Liver (tissue), 9 donors: ENCODE results near the gene M1AP. TPM values are rescaled to one million over a fixed set of nuclear protein-coding genes. Genes with fewer than 3 reads are reported as not detected.

Experiments used
- DNase-seq: peaks from one replicate; pipeline ENCODE4 v3.0.0-alpha.2; 2017; ENCODE audit warnings: low spot score
- H3K27ac ChIP-seq, 2 donors: one replicate each; pipeline ENCODE4 v1.7.0; 2013; ENCODE audit warnings: inconsistent platforms in 2 of 2, low read length in 2 of 2, control low read depth in 1 of 2, low read depth in 1 of 2, mild to moderate bottlenecking in 1 of 2
- H3K27me3 ChIP-seq, 4 donors: one replicate each; pipeline versions ENCODE4 v1.6.1 to v1.7.0; 2013; ENCODE audit warnings: low read length in 3 of 4, inconsistent platforms in 1 of 4, mild to moderate bottlenecking in 1 of 4, moderate library complexity in 1 of 4; ENCODE audit not compliant: control insufficient read depth in 4 of 4, insufficient read depth in 4 of 4
- H3K36me3 ChIP-seq, 4 donors: one replicate each; pipeline versions ENCODE4 v1.6.1 to v1.7.0; 2013; ENCODE audit warnings: low read length in 3 of 4, mild to moderate bottlenecking in 3 of 4, low read depth in 1 of 4, moderate library complexity in 1 of 4; ENCODE audit not compliant: control insufficient read depth in 4 of 4, insufficient read depth in 3 of 4
- H3K4me1 ChIP-seq, 4 donors: one replicate each; pipeline versions ENCODE4 v1.6.1 to v1.7.0; 2013; ENCODE audit warnings: low read length in 3 of 4, mild to moderate bottlenecking in 3 of 4, moderate library complexity in 1 of 4; ENCODE audit not compliant: control insufficient read depth in 4 of 4, insufficient read depth in 4 of 4
- H3K4me3 ChIP-seq, 3 donors: one replicate each; pipeline versions ENCODE4 v1.6.1 to v1.7.0; 2013; ENCODE audit warnings: low read length in 3 of 3, control low read depth in 1 of 3, low read depth in 1 of 3, mild to moderate bottlenecking in 1 of 3
- H3K9ac ChIP-seq, 2 donors: one replicate each; pipeline ENCODE4 v1.7.0; 2013; ENCODE audit warnings: low read length in 2 of 2, mild to moderate bottlenecking in 2 of 2, moderate library complexity in 2 of 2, control low read depth in 1 of 2, low read depth in 1 of 2
- H3K9me3 ChIP-seq, 4 donors: one replicate each; pipeline versions ENCODE4 v1.6.1 to v1.7.0; 2013; ENCODE audit warnings: low read length in 3 of 4; ENCODE audit not compliant: control insufficient read depth in 4 of 4
- EGR1 ChIP-seq, 2 donors: IDR thresholded peaks; 2 replicates each; pipeline ENCODE4 v1.6.1; 2016 to 2018; ENCODE audit warnings: antibody characterized with exemption in 2 of 2, low read depth in 2 of 2
- FOXA1 ChIP-seq: IDR thresholded peaks from 2 replicates; pipeline ENCODE4 v1.6.1; 2016; ENCODE audit warnings: antibody characterized with exemption
- FOXA2 ChIP-seq: IDR thresholded peaks from 2 replicates; pipeline ENCODE4 v1.6.1; 2016; ENCODE audit warnings: antibody characterized with exemption
- GABPA ChIP-seq, 2 donors: IDR thresholded peaks in 1 of 2; conservative IDR thresholded peaks in 1 of 2; 2 replicates each; pipeline ENCODE4 v1.6.1; 2016; ENCODE audit warnings: antibody characterized with exemption in 2 of 2, mild to moderate bottlenecking in 1 of 2, moderate library complexity in 1 of 2
- HNF4A ChIP-seq, 2 donors: conservative IDR thresholded peaks; 2 replicates each; pipeline ENCODE4 v1.6.1; 2016; ENCODE audit warnings: antibody characterized with exemption in 2 of 2, mild to moderate bottlenecking in 2 of 2
- HNF4G ChIP-seq: IDR thresholded peaks from 2 replicates; pipeline ENCODE4 v1.6.1; 2016; ENCODE audit warnings: antibody characterized with exemption
- JUND ChIP-seq, 2 donors: IDR thresholded peaks; 2 replicates each; pipeline ENCODE4 v1.6.1; 2016; ENCODE audit warnings: antibody characterized with exemption in 2 of 2
- NR2F2 ChIP-seq: IDR thresholded peaks from 2 replicates; pipeline ENCODE4 v1.6.1; 2016; ENCODE audit warnings: antibody characterized with exemption
- RAD21 ChIP-seq, 2 donors: IDR thresholded peaks; 2 replicates each; pipeline ENCODE4 v1.6.1; 2016; ENCODE audit warnings: antibody characterized with exemption in 2 of 2, mild to moderate bottlenecking in 2 of 2
- RXRA ChIP-seq, 2 donors: IDR thresholded peaks; 2 replicates each; pipeline ENCODE4 v1.6.1; 2017 to 2018; ENCODE audit warnings: antibody characterized with exemption in 2 of 2, mild to moderate bottlenecking in 1 of 2
- SP1 ChIP-seq: IDR thresholded peaks from 2 replicates; pipeline ENCODE4 v1.6.1; 2018; ENCODE audit warnings: antibody characterized with exemption, mild to moderate bottlenecking
- YY1 ChIP-seq: IDR thresholded peaks from 2 replicates; pipeline ENCODE4 v1.6.1; 2016; ENCODE audit warnings: antibody characterized with exemption, mild to moderate bottlenecking
- WGBS: extraction: QIAGEN DNeasy Blood & Tissue Kit; methylation state at CpG from one replicate; pipeline ENCODE4 v1.1.7; 2013; 5-methylcytosine and 5-hydroxymethylcytosine counted together
- polyA plus RNA-seq, 2 donors: library from polyadenylated mRNA; stranded (reverse) in 1 of 2; unstranded in 1 of 2; fragments of 200-250 nt in 1 of 2; fragments of >200 nt in 1 of 2; fragmentation: Nextera tagmentation in 1 of 2; extraction: Ambion mirVana in 1 of 2; gene quantifications; one replicate each; pipeline versions ENCODE4 v1.2.1 to v1.2.3, GENCODE V29; 2013 to 2015
- total RNA-seq, 2 donors: library from RNA; depleted of rRNA; stranded (reverse); fragments of >200 nt; gene quantifications; one replicate each; pipeline ENCODE4 v1.2.3, GENCODE V29; 2014
- TF ChIP-seq, protein P1 (sequence below): IDR thresholded peaks from 2 replicates; pipeline ENCODE4 v1.6.1; 2016; ENCODE audit warnings: antibody characterized with exemption, mild to moderate bottlenecking
- TF ChIP-seq, protein P2 (sequence below): fragments of 150-350 bp; IDR thresholded peaks from 2 replicates; pipeline ENCODE4 v1.5.1; 2017; ENCODE audit warnings: improper control_type of control experiment, low read depth, low read length; ENCODE audit not compliant: missing input control
- TF ChIP-seq, protein P3 (sequence below): IDR thresholded peaks from 2 replicates; pipeline ENCODE4 v1.6.1; 2016; ENCODE audit warnings: antibody characterized with exemption
- TF ChIP-seq, protein P4 (sequence below): IDR thresholded peaks from 2 replicates; pipeline ENCODE4 v1.6.1; 2016; ENCODE audit warnings: antibody characterized with exemption
- donor health status: healthy.
- donor health status: healthy.
- donor health status: healthy.
- donor health status: healthy.
- donor health status: healthy.

The M1AP gene
- total and polyA plus RNA-seq, 4 donors, result under 0.01 to 0.38 (median 0.08) TPM

DNA sequence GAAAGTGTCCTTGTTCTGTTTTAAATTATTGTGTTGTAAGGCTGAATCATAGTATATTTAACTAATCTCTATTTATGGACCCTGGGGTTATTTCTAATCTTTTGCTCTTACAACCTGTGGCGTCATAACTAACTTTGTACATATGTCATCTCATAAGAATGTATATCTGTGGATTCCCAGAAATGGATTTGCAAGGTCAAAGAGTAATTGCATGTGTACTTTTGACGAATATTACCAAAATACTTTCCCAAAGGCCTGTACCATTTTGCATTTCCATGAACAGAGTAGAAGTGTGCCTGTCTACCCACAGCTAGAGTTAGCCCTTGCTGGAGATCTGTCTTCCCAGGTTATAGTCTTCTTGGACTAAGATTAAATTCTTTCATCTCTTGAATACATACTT, 48.7 kb upstream of the M1AP start:
- H3K36me3 ChIP-seq, result no peaks in the 10 kb centered on the region
- H3K9me3 ChIP-seq, result no peaks in the 10 kb centered on the region
- H3K9ac ChIP-seq, result no peak overlapping the region
- WGBS, result 73% methylated on average over 2 of the region's 2 CpGs
- H3K27ac ChIP-seq, result no peak overlapping the region
- peaks cover 0 to 7% (median 1%) of the 10 kb centered on the region in 4 donors for H3K27me3 ChIP-seq
- TF ChIP-seq HNF4G (no peak), JUND (IDR thresholded peaks at IDR 0.05) (no peak), YY1 (no peak), NR2F2 (no peak), EGR1 (IDR thresholded peaks at IDR 0.05; ENCODE audit: low read depth in 2 of 2) (no peak), FOXA1 (no peak), SP1 (no peak), HNF4A (conservative IDR thresholded peaks at IDR 0.05) (no peak), RAD21 (IDR thresholded peaks at IDR 0.05) (no peak)
- TF ChIP-seq, protein P1, sequence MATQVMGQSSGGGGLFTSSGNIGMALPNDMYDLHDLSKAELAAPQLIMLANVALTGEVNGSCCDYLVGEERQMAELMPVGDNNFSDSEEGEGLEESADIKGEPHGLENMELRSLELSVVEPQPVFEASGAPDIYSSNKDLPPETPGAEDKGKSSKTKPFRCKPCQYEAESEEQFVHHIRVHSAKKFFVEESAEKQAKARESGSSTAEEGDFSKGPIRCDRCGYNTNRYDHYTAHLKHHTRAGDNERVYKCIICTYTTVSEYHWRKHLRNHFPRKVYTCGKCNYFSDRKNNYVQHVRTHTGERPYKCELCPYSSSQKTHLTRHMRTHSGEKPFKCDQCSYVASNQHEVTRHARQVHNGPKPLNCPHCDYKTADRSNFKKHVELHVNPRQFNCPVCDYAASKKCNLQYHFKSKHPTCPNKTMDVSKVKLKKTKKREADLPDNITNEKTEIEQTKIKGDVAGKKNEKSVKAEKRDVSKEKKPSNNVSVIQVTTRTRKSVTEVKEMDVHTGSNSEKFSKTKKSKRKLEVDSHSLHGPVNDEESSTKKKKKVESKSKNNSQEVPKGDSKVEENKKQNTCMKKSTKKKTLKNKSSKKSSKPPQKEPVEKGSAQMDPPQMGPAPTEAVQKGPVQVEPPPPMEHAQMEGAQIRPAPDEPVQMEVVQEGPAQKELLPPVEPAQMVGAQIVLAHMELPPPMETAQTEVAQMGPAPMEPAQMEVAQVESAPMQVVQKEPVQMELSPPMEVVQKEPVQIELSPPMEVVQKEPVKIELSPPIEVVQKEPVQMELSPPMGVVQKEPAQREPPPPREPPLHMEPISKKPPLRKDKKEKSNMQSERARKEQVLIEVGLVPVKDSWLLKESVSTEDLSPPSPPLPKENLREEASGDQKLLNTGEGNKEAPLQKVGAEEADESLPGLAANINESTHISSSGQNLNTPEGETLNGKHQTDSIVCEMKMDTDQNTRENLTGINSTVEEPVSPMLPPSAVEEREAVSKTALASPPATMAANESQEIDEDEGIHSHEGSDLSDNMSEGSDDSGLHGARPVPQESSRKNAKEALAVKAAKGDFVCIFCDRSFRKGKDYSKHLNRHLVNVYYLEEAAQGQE, result no peak
- TF ChIP-seq, protein P2, sequence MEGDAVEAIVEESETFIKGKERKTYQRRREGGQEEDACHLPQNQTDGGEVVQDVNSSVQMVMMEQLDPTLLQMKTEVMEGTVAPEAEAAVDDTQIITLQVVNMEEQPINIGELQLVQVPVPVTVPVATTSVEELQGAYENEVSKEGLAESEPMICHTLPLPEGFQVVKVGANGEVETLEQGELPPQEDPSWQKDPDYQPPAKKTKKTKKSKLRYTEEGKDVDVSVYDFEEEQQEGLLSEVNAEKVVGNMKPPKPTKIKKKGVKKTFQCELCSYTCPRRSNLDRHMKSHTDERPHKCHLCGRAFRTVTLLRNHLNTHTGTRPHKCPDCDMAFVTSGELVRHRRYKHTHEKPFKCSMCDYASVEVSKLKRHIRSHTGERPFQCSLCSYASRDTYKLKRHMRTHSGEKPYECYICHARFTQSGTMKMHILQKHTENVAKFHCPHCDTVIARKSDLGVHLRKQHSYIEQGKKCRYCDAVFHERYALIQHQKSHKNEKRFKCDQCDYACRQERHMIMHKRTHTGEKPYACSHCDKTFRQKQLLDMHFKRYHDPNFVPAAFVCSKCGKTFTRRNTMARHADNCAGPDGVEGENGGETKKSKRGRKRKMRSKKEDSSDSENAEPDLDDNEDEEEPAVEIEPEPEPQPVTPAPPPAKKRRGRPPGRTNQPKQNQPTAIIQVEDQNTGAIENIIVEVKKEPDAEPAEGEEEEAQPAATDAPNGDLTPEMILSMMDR, result no peak
- no peak overlapping the region for H3K4me3 ChIP-seq
- H3K4me1 ChIP-seq, result no peaks in the 10 kb centered on the region
- DNase-seq, result no peak

DNA sequence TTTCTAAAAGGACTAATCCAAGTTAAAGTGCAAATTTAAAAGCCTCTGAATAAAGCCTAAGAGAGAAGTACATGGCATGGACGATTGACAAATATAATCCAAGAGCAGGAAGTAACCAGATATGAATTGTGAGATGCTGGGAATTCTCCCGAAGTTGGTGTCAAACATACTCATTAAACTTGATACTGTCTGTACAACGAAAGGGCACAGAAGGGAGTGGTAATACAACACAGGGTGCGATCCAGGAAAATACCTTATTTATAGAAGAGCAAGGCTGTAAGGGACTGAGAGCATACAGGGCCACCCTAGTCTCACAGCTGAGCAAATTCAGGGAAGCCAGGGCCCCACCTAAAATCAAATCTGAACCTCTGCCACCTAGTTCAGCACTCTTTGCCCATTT, 47.5 kb upstream of the M1AP start:
- H3K36me3 ChIP-seq, result no peaks in the 10 kb centered on the region
- no peak overlapping the region for H3K9ac ChIP-seq
- no peak overlapping the region for H3K4me3 ChIP-seq
- H3K27me3 ChIP-seq, result peaks cover 0 to 12% (median 1%) of the 10 kb centered on the region in 4 donors
- no peak for DNase-seq
- WGBS, result 62% methylated on average over 4 of the region's 4 CpGs
- H3K9me3 ChIP-seq, result no peaks in the 10 kb centered on the region
- TF ChIP-seq RXRA (IDR thresholded peaks at IDR 0.05), result no peak
- TF ChIP-seq, protein P3, sequence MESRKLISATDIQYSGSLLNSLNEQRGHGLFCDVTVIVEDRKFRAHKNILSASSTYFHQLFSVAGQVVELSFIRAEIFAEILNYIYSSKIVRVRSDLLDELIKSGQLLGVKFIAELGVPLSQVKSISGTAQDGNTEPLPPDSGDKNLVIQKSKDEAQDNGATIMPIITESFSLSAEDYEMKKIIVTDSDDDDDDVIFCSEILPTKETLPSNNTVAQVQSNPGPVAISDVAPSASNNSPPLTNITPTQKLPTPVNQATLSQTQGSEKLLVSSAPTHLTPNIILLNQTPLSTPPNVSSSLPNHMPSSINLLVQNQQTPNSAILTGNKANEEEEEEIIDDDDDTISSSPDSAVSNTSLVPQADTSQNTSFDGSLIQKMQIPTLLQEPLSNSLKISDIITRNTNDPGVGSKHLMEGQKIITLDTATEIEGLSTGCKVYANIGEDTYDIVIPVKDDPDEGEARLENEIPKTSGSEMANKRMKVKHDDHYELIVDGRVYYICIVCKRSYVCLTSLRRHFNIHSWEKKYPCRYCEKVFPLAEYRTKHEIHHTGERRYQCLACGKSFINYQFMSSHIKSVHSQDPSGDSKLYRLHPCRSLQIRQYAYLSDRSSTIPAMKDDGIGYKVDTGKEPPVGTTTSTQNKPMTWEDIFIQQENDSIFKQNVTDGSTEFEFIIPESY, result no peak
- TF ChIP-seq EGR1 (IDR thresholded peaks at IDR 0.05; ENCODE audit: low read depth in 2 of 2), result no peak
- no peak for TF ChIP-seq GABPA (IDR thresholded peaks at IDR 0.05 in 1 of 2, conservative IDR thresholded peaks at IDR 0.05 in 1 of 2)
- no peak for TF ChIP-seq HNF4G
- no peak for TF ChIP-seq NR2F2
- TF ChIP-seq, protein P4, sequence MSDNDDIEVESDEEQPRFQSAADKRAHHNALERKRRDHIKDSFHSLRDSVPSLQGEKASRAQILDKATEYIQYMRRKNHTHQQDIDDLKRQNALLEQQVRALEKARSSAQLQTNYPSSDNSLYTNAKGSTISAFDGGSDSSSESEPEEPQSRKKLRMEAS, result no peak
- TF ChIP-seq RAD21 (IDR thresholded peaks at IDR 0.05), result no peak
- TF ChIP-seq HNF4A (conservative IDR thresholded peaks at IDR 0.05), result no peak
- no peak for TF ChIP-seq JUND (IDR thresholded peaks at IDR 0.05)
- no peak for TF ChIP-seq FOXA2
- no peak for TF ChIP-seq FOXA1
- TF ChIP-seq, protein P2, result no peak
- H3K27ac ChIP-seq, result no peak overlapping the region
- H3K4me1 ChIP-seq, result no peaks in the 10 kb centered on the region
